ENCODE results near the gene CNIH4.

Gene CNIH4

DNA sequence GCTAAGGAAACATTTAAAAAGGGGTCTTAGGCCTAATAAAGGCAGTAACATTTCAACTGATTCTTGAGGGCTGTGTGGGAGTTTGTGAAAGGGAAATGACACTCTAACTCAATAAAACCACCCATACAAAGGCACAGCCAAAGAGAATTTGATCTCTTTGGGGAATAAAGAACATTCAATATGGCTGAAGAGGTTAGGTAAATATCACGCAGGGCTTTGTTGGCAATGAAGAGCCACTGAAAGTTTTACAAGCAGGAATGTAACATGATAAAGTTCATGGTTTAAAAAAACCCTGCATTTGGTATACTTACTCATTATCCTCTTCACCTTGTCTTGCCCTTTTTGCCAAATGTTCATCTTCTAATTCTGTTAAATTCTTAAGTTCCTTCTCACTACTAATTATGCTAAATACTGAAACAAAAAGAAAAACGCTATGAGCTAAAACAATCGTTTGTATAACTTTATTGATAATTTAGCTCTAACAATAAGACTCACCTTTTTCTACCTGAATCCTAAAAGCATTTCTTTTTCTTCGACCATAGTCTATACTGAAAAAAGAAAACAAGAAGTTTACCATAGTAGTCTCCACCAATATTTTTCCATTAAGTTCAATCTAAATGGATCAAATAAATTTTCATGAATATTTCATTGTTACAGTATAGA lies 39.2 kb upstream of the CNIH4 start:
- peak overlapping the region; percentile 27; the same call in 1 of the 2 replicates for H3K27ac ChIP-seq (ENCODE audit: extremely low read depth, low read depth, low read length)
- H3K9me3 ChIP-seq (ENCODE audit: control insufficient read depth, insufficient read depth, low read depth, low read length), result no peaks in the 10 kb centered on the region
- H3K4me1 ChIP-seq (ENCODE audit: control insufficient read depth, insufficient read depth, low read length), result peaks cover 17% of the 10 kb centered on the region
- H3K4me3 ChIP-seq (ENCODE audit: low read depth, low read length), result no peak overlapping the region
- POLR2A ChIA-PET, result no interaction called here
- CTCF ChIA-PET, result interaction anchor here (1.0 to 1.1 kb wide), 2 partner anchors 8 to 16 kb away, joined by 3 to 4 read pairs; no protein-coding TSS in a partner anchor
- peaks cover 41 to 64% of the 10 kb centered on the region in 2 experiments for H3K36me3 ChIP-seq (ENCODE audit: control insufficient read depth in 2 of 2, insufficient read depth in 1 of 2, low read length in 2 of 2)
- TF ChIP-seq ZNF830 (tag by site-specific recombination; IDR thresholded peaks at IDR 0.05; ENCODE audit: low read depth) (no peak), ZNF2 (tag by site-specific recombination; IDR thresholded peaks at IDR 0.05) (peak; percentile 55; the same call in 1 of the 2 replicates), SP7 (tag by site-specific recombination; IDR thresholded peaks at IDR 0.05) (peak; percentile 97), ZEB2 (tag by site-specific recombination; IDR thresholded peaks at IDR 0.05) (peak; percentile 91), ZNF248 (tag by site-specific recombination; IDR thresholded peaks at IDR 0.05) (no peak), ZBTB17 (tag by site-specific recombination; IDR thresholded peaks at IDR 0.05) (peak; percentile 64), ZNF10 (tag by site-specific recombination; IDR thresholded peaks at IDR 0.05) (peak; percentile 85), WT1 (tag by site-specific recombination; IDR thresholded peaks at IDR 0.05) (peak; percentile 67; the same call in 1 of the 2 replicates), ZNF664 (tag by site-specific recombination; IDR thresholded peaks at IDR 0.05) (no peak), ZNF221 (tag by site-specific recombination; IDR thresholded peaks at IDR 0.05; ENCODE audit: borderline replicate concordance) (0 out of 2 replicates have a peak, but pooled peaks have one; percentile 22), ZNF223 (tag by site-specific recombination; IDR thresholded peaks at IDR 0.05) (no peak), ZNF335 (tag by site-specific recombination; conservative IDR thresholded peaks at IDR 0.05) (no peak), ZBTB20 (tag by site-specific recombination; IDR thresholded peaks at IDR 0.05) (no peak), ZNF629 (tag by site-specific recombination; IDR thresholded peaks at IDR 0.05) (peak; percentile 71), YY1 (tag by site-specific recombination; IDR thresholded peaks at IDR 0.05) (peak; percentile 70; the same call in 1 of the 2 replicates), ZSCAN30 (tag by site-specific recombination; IDR thresholded peaks at IDR 0.05) (peak; percentile 98), ZNF391 (tag by site-specific recombination; IDR thresholded peaks at IDR 0.05; ENCODE audit: borderline replicate concordance, low read depth) (no peak; the same call in 1 of the 2 replicates), ZNF394 (tag by site-specific recombination; IDR thresholded peaks at IDR 0.05; ENCODE audit: borderline replicate concordance) (no peak), ZNF175 (tag by site-specific recombination; IDR thresholded peaks at IDR 0.05) (no peak), ZNF121 (tag by site-specific recombination; IDR thresholded peaks at IDR 0.05) (0 out of 2 replicates have a peak, but pooled peaks have one; percentile 23), GLIS2 (tag by site-specific recombination; IDR thresholded peaks at IDR 0.05) (no peak), ZFP3 (tag by site-specific recombination; IDR thresholded peaks at IDR 0.05; ENCODE audit: low read depth) (peak; percentile 80), ZNF48 (tag by site-specific recombination; IDR thresholded peaks at IDR 0.05) (no peak), ZNF558 (tag by site-specific recombination; IDR thresholded peaks at IDR 0.05) (0 out of 2 replicates have a peak, but pooled peaks have one; percentile 15), ZNF776 (tag by site-specific recombination; IDR thresholded peaks at IDR 0.05; ENCODE audit: borderline replicate concordance) (no peak)
- TF ChIP-seq, protein P1, sequence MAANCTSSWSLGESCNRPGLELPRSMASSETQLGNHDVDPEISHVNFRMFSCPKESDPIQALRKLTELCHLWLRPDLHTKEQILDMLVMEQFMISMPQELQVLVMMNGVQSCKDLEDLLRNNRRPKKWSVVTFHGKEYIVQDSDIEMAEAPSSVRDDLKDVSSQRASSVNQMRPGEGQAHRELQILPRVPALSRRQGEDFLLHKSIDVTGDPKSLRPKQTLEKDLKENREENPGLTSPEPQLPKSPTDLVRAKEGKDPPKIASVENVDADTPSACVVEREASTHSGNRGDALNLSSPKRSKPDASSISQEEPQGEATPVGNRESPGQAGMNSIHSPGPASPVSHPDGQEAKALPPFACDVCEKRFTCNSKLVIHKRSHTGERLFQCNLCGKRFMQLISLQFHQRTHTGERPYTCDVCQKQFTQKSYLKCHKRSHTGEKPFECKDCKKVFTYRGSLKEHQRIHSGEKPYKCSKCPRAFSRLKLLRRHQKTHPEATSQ (tag by site-specific recombination; IDR thresholded peaks at IDR 0.05), result no peak
- TF ChIP-seq, protein P2, sequence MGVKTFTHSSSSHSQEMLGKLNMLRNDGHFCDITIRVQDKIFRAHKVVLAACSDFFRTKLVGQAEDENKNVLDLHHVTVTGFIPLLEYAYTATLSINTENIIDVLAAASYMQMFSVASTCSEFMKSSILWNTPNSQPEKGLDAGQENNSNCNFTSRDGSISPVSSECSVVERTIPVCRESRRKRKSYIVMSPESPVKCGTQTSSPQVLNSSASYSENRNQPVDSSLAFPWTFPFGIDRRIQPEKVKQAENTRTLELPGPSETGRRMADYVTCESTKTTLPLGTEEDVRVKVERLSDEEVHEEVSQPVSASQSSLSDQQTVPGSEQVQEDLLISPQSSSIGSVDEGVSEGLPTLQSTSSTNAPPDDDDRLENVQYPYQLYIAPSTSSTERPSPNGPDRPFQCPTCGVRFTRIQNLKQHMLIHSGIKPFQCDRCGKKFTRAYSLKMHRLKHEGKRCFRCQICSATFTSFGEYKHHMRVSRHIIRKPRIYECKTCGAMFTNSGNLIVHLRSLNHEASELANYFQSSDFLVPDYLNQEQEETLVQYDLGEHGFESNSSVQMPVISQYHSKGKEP (tag by site-specific recombination; IDR thresholded peaks at IDR 0.05), result peak; percentile 95
- TF ChIP-seq, protein P3, sequence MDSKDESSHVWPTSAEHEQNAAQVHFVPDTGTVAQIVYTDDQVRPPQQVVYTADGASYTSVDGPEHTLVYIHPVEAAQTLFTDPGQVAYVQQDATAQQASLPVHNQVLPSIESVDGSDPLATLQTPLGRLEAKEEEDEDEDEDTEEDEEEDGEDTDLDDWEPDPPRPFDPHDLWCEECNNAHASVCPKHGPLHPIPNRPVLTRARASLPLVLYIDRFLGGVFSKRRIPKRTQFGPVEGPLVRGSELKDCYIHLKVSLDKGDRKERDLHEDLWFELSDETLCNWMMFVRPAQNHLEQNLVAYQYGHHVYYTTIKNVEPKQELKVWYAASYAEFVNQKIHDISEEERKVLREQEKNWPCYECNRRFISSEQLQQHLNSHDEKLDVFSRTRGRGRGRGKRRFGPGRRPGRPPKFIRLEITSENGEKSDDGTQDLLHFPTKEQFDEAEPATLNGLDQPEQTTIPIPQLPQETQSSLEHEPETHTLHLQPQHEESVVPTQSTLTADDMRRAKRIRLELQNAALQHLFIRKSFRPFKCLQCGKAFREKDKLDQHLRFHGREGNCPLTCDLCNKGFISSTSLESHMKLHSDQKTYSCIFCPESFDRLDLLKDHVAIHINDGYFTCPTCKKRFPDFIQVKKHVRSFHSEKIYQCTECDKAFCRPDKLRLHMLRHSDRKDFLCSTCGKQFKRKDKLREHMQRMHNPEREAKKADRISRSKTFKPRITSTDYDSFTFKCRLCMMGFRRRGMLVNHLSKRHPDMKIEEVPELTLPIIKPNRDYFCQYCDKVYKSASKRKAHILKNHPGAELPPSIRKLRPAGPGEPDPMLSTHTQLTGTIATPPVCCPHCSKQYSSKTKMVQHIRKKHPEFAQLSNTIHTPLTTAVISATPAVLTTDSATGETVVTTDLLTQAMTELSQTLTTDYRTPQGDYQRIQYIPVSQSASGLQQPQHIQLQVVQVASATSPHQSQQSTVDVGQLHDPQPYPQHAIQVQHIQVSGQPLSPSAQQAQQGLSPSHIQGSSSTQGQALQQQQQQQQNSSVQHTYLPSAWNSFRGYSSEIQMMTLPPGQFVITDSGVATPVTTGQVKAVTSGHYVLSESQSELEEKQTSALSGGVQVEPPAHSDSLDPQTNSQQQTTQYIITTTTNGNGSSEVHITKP (tag by site-specific recombination; IDR thresholded peaks at IDR 0.05), result peak; percentile 45; the same call in 1 of the 2 replicates
- TF ChIP-seq, protein P4, sequence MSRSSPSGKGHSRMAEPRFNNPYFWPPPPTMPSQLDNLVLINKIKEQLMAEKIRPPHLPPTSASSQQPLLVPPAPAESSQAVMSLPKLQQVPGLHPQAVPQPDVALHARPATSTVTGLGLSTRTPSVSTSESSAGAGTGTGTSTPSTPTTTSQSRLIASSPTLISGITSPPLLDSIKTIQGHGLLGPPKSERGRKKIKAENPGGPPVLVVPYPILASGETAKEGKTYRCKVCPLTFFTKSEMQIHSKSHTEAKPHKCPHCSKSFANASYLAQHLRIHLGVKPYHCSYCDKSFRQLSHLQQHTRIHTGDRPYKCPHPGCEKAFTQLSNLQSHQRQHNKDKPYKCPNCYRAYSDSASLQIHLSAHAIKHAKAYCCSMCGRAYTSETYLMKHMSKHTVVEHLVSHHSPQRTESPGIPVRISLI (tag by site-specific recombination; IDR thresholded peaks at IDR 0.05), result peak; percentile 77

Data from HEK293 (cell line).